Stimulated activated CD8-positive, alpha-beta memory T cell treated with anti-CD3 and anti-CD28 coated beads, Interleukin-7, amount 100 ng/mL, for 24 hours (primary cell): ENCODE data around the gene IL7R.
"Not testable (repeated sequence)": the region's sequence is repeated elsewhere in the genome, so short reads cannot be mapped to it uniquely, and the experiment has no call there.

Source experiments
- DNase-seq: peaks from one replicate; pipeline ENCODE4 v3.0.0-alpha.2; 2020; ENCODE audit warnings: low read depth

IL7R gene

DNA sequence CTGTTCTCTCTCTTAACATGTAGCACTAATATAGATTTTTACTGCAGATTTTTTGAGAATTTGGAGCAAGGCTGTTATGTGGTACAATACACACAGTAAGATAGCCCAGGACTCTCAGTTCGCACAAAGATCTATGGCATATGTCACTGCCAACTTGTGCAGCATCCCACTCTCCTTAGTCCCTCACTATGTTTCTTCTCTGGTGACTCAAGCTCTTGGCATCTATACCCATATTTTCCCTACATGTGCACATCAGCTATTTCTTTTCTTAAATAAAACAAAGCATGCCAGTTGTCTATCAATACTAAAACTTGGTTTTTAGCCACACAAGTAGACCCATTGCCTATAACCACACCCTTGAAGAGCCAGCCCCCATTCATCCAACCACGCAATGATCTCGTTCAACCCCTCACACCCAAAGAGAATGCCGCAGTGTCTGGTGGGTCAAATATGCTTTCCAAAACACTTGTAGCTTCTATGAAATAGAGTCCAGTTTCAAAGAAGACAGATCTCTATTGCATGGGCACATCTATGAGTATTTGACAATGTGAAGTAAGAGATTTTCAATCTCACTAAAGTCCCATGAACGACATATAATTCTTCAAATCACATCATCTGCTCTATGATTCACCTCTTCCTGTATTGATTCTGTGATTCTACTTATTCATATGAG lies 18.2 kb upstream of the IL7R start:
- DNase-seq: no peak

GRCh38 chr5:35842856-35843255 lies 13.8 kb upstream of the IL7R start:
- no peak for DNase-seq

DNA sequence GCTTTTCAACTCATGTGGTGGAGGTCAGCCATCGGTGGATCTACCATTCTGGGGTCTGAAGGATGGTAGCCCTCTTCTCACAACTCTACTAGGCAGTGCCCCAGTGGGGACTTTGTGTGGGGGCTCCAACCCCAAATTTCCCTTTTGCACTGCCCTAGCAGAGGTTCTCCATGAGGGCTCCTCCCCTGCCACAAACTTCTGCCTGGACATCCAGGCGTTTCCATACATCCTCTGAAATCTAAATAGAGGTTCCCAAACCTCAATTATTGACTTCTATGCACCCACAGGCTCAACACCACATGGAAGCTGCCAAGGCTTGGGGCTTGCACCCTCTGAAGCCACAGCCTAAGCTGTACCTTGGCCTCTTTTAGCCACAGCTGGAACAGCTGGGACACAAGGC lies 11.2 kb upstream of the IL7R start:
- DNase-seq: not testable (repeated sequence)

DNA sequence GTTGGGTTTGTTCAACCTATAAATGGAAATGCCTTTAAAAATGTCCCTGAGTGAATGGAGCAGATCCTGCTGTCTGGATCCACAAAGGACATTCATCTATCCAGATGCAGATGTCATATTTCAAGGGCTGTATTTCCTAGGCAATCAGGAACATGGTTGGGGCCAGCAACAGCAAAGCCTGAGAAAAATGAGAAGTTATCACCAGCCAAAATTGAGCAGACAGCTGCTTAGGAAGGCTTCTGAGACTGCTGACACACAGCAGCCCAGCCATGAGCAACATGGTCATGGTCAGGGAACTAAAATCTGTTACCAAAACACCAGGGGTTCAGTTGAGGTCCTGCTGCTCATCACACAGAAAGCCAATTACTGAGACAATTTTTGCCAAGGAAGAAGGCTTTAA lies 9.2 kb upstream of the IL7R start:
- no peak for DNase-seq

- no peak for DNase-seq
Observed at GRCh38 chr5:35847961-35848360, 8.7 kb upstream of the IL7R start.

GRCh38 chr5:35849860-35850259 lies 6.8 kb upstream of the IL7R start:
- DNase-seq: no peak

DNA sequence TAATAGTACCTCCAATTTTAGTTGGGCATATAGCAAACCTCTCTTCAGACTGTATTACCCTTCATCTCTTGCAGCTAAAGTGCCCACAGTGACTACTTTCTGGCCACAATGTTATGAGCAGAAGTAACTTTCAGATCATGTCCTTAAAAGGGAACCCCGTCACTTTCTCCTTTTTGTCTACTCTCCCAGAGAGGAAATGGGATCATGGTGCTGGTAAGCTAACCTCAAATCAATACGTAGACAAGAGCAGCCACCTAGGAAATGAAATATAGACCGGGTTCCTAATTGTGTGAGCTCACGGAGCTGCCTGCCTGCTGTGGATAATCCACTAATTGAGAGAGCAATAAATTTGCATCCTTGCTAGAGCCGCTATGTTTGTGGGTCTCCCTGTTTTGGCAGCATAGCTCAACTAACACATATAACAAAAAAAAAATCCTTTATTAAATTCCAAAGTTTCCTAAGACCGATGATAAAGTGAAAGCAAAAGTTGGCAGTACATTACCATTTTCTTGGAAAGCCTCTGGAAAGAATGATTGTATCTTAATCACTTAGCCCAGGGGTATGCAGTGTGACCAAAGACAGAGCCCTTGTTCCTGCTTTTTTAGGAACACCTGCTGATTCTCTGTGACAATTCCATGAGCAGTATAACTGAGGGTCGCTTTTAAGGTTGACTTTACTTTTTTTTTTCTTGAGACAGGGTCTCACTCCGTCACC lies 5.6 kb upstream of the IL7R start:
- DNase-seq: no peak

DNA sequence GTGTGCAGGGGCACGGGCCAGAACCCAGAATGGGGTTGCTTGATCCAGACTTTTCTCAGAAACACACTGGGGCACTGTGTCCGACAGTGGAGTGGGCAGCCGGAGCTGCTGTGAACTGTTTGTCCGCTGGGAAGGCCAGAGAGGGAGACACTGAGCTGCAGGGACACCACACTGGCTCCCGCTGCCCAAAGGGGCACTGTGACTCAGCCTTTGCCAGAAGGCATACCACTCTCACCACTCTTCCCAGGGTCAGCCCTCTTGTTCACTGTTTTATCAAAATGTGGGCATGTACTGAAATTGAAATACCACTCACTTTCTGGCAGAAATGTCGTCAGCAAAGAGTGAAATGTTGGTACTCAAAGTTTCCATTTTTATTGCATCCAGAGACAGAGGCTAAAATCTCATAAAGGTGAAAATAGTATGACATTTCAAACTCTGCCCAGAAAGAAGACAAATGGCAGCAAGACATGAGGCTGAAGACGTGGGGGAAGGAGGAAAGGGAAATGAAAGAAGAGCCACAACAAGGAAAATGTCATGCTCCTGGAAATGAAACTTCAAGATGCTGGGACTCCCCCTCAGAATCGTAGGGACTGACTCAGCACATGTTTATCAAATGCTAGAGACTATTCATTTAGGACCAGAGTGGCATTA lies 4.5 kb upstream of the IL7R start:
- DNase-seq: no peak

DNA sequence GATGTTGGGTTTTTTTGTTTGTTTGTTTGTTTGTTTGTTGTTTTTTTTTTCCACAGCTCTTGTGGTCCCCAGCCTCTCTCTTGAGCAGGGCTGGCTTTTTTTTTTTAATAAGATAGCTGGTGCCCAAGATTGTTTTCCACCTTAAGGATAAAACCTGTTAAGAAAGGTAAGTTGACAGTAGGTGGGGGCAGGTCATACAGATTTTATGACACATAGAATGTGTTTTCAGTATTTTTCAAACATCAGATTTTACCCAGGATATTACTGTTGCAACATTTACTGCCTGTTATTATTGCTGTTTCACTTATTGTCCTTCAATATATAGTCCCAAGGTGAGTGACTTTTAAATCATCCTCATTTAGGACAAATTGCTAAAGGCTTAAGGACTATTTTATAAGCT lies 3.9 kb upstream of the IL7R start:
- no peak for DNase-seq

DNA sequence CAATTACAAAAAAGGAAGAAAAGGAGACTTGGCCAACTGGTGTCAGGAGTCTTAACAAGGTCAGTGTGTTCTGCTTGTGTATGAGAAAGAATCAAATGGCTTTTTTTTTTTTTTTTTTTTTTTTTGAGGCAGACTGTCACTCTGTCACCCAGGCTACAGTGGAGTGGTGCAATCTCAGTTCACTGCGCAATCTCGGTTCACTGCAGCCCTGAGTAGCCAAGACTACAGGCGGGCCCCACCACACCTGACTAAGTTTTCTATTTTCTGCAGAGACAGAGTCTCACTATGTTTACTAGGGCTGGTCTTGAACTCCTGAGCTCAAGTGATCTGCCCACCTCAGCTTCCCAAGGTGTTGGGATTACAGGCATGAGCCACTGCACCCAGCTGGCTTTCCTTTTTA lies 3.1 kb upstream of the IL7R start:
- DNase-seq: no peak

GRCh38 chr5:35854248-35854647 lies 2.4 kb upstream of the IL7R start:
- no peak for DNase-seq

DNA sequence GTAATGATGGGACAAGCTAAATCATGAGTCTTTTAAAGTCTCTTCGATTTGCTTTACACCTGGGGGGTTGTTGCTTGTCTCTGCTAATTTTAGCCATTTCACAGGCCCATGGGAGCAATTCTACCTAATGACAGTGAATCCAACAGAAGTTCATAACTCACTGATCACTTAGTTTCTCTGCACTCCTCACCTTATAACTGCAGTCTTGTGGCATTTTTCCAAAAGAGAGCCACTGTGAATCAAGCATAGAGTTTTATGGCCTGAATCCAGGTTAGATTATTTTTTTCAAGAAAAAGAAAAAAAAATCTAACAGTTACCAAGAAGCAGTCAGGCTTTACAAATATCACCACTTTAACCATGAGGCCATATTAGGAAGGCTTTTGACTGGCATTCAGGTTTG lies 1.5 kb upstream of the IL7R start:
- DNase-seq: no peak

DNA sequence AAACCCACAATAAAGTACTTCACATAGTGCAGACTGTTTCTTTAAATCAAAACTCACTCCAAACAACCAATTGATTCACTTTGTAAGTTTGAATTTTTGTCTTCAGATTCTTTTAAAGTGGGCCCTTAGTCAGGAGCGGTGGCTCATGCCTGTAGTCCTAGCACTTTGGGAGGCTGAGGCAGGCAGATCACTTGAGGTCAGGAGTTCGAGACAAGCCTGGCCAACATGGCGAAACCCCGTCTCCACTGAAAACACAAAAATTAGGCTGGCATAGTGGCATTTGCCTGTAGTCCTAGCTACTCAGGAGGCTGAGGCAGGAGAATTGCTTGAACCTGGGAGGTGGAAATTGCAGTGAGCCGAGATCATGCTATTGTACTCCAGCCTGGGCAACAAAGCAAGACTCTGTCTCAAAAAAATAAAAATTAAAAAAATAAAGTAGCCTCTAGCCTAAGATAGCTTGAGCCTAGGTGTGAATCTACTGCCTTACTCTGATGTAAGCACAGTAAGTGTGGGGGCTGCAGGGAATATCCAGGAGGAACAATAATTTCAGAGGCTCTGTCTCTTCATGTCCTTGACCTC lies 416 bp upstream of the IL7R start:
- not testable (repeated sequence) for DNase-seq

GRCh38 chr5:35857606-35858205 lies 1.0 kb downstream of the IL7R start:
- DNase-seq: no peak

- DNase-seq: no peak
Observed at GRCh38 chr5:35859101-35859661, 2.5 kb downstream of the IL7R start.

- no peak for DNase-seq
Observed at GRCh38 chr5:35860686-35861085, 4.0 kb downstream of the IL7R start.

DNA sequence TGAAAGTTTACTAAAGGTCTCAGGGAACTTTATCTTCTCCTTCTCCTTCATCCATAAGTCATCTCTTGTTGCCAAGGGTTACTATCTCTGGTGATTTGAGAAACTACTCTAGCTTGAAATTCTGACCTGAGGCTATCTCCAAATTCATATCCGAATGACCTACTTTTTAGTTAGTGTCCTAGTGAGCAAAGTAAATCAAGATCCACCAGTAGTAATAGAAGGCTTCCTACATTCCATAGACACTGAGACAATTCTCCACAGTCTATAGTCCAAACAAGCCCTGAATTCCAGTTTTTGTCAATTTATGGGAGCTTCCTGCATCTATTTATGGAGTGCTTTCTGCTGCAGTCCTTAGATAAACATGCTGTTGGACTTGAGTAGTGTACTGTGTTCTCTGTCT lies 5.0 kb downstream of the IL7R start:
- DNase-seq: no peak

DNA sequence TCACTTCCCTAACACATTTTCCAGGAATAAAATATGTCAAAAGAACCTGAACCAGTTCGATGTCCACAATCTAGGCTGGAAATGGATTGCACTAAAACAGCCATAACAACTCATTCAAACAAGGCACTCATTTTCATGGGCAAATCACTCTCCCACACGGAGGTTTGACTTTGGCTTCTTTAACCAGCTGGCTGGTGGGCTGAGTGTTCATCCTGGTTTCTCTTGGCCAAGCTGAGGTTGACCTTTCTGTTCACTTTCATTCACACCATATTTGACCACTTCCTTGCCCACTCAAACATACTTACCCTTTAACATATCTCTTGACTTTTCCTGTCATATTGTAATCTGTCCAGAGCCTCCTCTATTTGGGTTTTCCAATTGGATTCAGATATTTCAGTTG lies 5.4 kb downstream of the IL7R start:
- DNase-seq: no peak

- no peak for DNase-seq
Observed at GRCh38 chr5:35863159-35863558, 6.5 kb downstream of the IL7R start.

- no peak for DNase-seq
Observed at GRCh38 chr5:35867998-35868397, 11.3 kb downstream of the IL7R start.

DNA sequence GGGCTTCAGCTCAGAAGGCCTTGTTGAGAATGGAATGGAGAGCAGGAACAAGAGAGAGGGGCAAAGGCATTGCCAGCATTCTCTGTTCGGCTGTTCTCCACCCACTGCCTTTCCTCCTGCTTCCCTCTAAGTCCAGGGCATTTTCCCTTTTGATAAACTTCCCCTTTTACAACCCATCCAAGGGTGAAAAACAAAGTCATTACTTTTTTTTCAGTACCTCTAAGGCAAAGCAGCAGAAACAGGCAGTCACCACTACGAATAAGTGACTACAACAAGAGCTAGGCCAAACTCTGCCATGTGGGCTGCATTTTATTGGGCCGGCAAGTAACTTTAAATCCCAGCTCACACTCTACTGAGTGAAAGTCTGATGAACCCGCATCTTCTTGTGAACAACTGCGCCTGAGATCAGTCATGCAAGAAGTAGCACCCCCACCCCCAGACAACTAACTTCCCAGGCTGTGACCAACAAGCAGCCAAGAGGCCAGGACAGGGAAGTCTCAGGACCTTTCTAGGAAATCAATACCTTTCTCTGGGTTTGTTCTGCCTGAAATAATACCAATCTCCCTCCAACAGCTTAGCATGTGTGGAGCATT lies 13.1 kb downstream of the IL7R start:
- no peak for DNase-seq

- no peak for DNase-seq
Observed at GRCh38 chr5:35870605-35871004, 13.9 kb downstream of the IL7R start.
